Measurements from ENCODE around the gene TFIP11.

DNA sequence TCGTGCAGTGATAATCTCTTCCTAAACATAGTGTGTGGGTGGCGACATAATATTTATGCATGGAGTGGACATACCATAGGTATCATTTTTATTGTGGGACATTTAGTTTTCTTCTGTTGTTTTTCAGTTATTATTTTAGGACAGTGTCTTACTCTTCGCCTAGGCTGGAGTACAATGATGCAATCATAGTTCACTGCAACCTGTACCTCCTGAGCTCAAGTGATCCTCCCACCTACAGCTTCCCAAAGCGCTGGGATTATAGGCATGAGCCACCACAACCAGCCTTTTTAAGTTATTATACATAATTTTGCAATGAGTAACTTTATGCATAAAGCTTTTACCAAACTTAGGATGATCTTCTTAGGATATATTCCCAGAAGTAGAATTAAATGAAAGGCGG, 25.9 kb downstream of the TFIP11 start:
- TF ChIP-seq SIN3A (IDR thresholded peaks at IDR 0.05; ENCODE audit: borderline replicate concordance, insufficient read depth, low read depth, low read length): no peak
- TF ChIP-seq, protein P1, sequence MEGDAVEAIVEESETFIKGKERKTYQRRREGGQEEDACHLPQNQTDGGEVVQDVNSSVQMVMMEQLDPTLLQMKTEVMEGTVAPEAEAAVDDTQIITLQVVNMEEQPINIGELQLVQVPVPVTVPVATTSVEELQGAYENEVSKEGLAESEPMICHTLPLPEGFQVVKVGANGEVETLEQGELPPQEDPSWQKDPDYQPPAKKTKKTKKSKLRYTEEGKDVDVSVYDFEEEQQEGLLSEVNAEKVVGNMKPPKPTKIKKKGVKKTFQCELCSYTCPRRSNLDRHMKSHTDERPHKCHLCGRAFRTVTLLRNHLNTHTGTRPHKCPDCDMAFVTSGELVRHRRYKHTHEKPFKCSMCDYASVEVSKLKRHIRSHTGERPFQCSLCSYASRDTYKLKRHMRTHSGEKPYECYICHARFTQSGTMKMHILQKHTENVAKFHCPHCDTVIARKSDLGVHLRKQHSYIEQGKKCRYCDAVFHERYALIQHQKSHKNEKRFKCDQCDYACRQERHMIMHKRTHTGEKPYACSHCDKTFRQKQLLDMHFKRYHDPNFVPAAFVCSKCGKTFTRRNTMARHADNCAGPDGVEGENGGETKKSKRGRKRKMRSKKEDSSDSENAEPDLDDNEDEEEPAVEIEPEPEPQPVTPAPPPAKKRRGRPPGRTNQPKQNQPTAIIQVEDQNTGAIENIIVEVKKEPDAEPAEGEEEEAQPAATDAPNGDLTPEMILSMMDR (IDR thresholded peaks at IDR 0.05): no peak
- TF ChIP-seq POLR2AphosphoS5 (IDR thresholded peaks at IDR 0.05; ENCODE audit: low read depth, low read length): no peak
- TF ChIP-seq, protein P2, sequence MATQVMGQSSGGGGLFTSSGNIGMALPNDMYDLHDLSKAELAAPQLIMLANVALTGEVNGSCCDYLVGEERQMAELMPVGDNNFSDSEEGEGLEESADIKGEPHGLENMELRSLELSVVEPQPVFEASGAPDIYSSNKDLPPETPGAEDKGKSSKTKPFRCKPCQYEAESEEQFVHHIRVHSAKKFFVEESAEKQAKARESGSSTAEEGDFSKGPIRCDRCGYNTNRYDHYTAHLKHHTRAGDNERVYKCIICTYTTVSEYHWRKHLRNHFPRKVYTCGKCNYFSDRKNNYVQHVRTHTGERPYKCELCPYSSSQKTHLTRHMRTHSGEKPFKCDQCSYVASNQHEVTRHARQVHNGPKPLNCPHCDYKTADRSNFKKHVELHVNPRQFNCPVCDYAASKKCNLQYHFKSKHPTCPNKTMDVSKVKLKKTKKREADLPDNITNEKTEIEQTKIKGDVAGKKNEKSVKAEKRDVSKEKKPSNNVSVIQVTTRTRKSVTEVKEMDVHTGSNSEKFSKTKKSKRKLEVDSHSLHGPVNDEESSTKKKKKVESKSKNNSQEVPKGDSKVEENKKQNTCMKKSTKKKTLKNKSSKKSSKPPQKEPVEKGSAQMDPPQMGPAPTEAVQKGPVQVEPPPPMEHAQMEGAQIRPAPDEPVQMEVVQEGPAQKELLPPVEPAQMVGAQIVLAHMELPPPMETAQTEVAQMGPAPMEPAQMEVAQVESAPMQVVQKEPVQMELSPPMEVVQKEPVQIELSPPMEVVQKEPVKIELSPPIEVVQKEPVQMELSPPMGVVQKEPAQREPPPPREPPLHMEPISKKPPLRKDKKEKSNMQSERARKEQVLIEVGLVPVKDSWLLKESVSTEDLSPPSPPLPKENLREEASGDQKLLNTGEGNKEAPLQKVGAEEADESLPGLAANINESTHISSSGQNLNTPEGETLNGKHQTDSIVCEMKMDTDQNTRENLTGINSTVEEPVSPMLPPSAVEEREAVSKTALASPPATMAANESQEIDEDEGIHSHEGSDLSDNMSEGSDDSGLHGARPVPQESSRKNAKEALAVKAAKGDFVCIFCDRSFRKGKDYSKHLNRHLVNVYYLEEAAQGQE (IDR thresholded peaks at IDR 0.05; ENCODE audit: insufficient read depth in 1 of 2, low read depth in 2 of 2, low read length in 1 of 2): no peak
- TF ChIP-seq TCF7L2 (IDR thresholded peaks at IDR 0.05; ENCODE audit: low read depth, low read length): no peak
